IPS-15b (cell line): ENCODE results near the gene HCK.

Source experiments
- H3K27me3 ChIP-seq: one replicate; pipeline ENCODE4 v1.6.1; 2013; ENCODE audit warnings: low read length; ENCODE audit not compliant: control insufficient read depth, insufficient read depth
- H3K36me3 ChIP-seq: one replicate; pipeline ENCODE4 v1.6.1; 2013; ENCODE audit warnings: low read length; ENCODE audit not compliant: control insufficient read depth, insufficient read depth
- H3K4me1 ChIP-seq: one replicate; pipeline ENCODE4 v1.6.1; 2013; ENCODE audit warnings: mild to moderate bottlenecking, low read length; ENCODE audit not compliant: control insufficient read depth, insufficient read depth
- H3K4me3 ChIP-seq: one replicate; pipeline ENCODE4 v1.5.1; 2013; ENCODE audit warnings: low read depth, low read length
- H3K9ac ChIP-seq: one replicate; pipeline ENCODE4 v1.6.1; 2013; ENCODE audit warnings: low read depth, mild to moderate bottlenecking, low read length
- H3K9me3 ChIP-seq: one replicate; pipeline ENCODE4 v1.6.1; 2013; ENCODE audit warnings: mild to moderate bottlenecking, low read length; ENCODE audit not compliant: control insufficient read depth, insufficient read depth

HCK gene

GRCh38 chr20:32142088-32142487, 90.0 kb downstream of the HCK start:
- Histone ChIP-seq H3K36me3 (peaks cover 62% of the 10 kb centered on the region), H3K9me3 (no peaks in the 10 kb centered on the region), H3K4me1 (no peaks in the 10 kb centered on the region), H3K4me3 (no peak overlapping the region), H3K9ac (no peak overlapping the region), H3K27me3 (no peaks in the 10 kb centered on the region)

GRCh38 chr20:32142991-32143390, 90.9 kb downstream of the HCK start:
- Histone ChIP-seq H3K36me3 (peaks cover 62% of the 10 kb centered on the region), H3K4me3 (no peak overlapping the region), H3K4me1 (no peaks in the 10 kb centered on the region), H3K27me3 (no peaks in the 10 kb centered on the region), H3K9me3 (no peaks in the 10 kb centered on the region), H3K9ac (no peak overlapping the region)

DNA sequence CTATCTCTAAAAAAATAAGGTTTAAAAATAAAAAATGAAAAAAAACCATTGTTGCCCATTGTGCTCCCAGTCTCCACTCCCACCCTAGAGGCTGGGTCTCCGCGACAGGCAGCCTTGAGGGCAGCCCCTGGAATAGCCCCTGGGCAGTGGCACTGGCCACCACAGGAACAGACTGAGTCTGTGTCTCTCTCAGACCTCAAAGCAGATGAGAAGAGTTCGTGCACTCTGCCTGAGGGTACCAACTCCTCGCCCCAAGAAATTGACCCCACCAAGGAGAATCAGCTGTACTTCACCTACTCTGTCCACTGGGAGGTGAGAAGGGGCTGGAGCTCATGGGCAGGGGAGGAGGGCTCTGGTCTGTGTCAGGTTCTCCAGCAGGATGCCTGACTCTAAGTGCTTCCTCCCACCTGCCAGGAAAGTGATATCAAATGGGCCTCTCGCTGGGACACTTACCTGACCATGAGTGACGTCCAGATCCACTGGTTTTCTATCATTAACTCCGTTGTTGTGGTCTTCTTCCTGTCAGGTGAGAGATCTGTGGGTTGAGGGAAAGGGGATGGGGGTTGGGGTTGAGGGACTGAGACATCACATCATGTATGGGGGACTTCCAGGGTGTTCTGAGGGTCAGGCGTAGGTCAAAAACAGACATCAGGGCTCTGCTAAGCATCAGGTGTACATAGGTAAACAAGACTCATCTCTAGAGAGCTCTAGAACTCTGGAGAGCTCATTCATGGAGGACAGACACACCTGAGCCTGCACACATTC, 93.0 kb downstream of the HCK start:
- H3K9me3 ChIP-seq = no peaks in the 10 kb centered on the region
- peaks cover 57% of the 10 kb centered on the region for H3K36me3 ChIP-seq

DNA sequence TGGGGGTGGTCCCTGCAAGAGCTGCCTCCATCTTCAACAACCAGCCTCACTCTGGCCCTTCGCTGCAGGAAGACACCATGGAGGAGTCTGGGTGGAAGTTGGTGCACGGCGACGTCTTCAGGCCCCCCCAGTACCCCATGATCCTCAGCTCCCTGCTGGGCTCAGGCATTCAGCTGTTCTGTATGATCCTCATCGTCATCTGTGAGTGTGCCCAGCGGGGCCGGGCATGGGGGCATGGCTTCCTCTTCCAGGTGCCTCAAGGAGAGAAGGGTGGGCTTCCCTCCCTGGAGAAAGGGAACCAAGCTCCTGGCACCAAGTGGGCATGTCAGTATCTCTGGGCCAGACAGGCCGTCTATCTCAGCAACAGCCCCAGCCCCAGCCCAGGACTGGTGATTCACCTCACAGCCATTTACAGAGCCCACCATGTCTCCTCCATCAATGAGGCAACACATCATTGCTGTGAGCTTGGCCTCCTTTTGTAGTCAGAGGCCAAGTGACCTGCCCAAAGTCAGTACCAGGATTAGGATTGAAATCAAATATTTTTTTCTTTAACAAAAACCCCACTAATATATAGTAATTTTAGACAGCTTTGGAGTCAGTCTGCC, 97.6 kb downstream of the HCK start:
- peaks cover 49% of the 10 kb centered on the region for H3K36me3 ChIP-seq
- H3K9ac ChIP-seq = no peak overlapping the region

More for the DNA sequence above, 93.0 kb downstream of the HCK start:
- H3K4me3 ChIP-seq = no peak overlapping the region
- no peaks in the 10 kb centered on the region for H3K27me3 ChIP-seq
- no peak overlapping the region for H3K9ac ChIP-seq
- no peaks in the 10 kb centered on the region for H3K4me1 ChIP-seq

GRCh38 chr20:32150291-32150848, 98.3 kb downstream of the HCK start:
- Histone ChIP-seq H3K9ac (no peak overlapping the region), H3K27me3 (no peaks in the 10 kb centered on the region), H3K4me3 (no peak overlapping the region), H3K9me3 (no peaks in the 10 kb centered on the region), H3K36me3 (peaks cover 42% of the 10 kb centered on the region), H3K4me1 (no peaks in the 10 kb centered on the region)

More for the DNA sequence above, 97.6 kb downstream of the HCK start:
- H3K4me1 ChIP-seq = no peaks in the 10 kb centered on the region
- no peak overlapping the region for H3K4me3 ChIP-seq
- no peaks in the 10 kb centered on the region for H3K9me3 ChIP-seq
- H3K27me3 ChIP-seq = no peaks in the 10 kb centered on the region
